ENCODE results near the gene CACFD1.
A peak's percentile ranks its signal among the peaks of the same experiment; 100 is the strongest.

The CACFD1 gene

DNA sequence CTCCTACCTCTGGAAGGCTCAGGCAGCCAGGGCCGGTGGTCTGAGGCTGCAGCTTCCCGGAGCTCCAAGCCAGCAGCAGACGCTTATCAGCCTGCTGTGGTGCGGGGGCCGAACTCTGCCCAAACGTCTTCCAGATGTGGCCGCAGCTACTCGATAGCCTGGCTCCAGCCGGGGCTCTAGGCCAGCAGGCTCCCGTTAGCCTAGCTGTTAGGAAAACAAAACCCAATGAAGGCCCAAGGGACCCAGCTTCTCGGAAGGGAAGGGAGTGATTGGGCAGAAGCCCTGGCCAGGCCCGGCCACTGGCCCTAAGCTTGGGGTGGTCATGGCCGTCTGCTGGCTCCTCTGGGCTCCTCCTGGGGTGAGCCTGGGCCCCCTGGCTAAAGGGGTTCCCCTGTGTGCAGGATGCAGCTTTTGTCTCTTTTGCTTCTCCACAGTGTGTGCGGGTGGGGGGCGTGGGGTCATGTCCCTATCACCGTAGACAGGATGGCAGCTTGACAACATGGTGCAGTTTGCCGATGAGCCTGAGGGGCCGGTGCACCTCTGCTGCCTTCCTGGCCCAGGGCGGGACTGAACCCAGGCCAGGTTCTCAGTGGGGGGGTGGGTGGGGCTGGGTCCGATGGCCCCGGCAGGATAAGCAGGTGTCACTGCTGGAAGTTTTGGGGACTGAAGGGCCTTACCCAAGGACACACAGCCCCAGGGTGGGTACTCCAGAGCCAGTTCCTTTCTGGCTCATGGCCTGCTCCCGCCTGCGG lies 46.3 kb downstream of the CACFD1 start:
- DNase-seq, result no peak

- DNase-seq, result no peak
Observed at GRCh38 chr9:133506653-133507038, 46.9 kb downstream of the CACFD1 start.

- DNase-seq, result no peak
Observed at GRCh38 chr9:133507246-133507965, 47.6 kb downstream of the CACFD1 start.

GRCh38 chr9:133508046-133508445 lies 48.3 kb downstream of the CACFD1 start:
- no peak for DNase-seq

- DNase-seq, result peak in 1 of 2 experiments; percentile 8
Observed at GRCh38 chr9:133509179-133510083, 49.7 kb downstream of the CACFD1 start.

GRCh38 chr9:133510926-133511505 lies 51.2 kb downstream of the CACFD1 start:
- no peak for DNase-seq

DNA sequence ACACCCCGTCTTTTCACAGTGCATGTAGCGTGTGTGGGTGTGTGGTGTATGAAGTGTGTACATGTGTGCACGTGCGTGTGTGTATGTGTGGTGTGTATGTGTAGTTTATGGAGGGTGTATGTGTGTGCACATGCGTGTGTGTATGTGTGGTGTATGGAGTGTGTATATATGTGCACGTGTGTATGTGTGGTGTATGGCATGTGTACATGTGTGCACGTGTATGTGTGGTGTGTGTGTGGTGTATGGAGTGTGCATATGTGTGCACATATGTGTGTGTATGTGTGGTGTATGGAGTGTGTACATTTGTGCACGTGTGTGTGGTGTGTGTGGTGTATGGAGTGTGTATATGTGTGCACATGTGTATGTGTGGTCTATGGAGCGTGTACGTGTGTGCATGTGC lies 51.8 kb downstream of the CACFD1 start:
- no peak for DNase-seq

- no peak for DNase-seq
Observed at GRCh38 chr9:133512253-133513213, 52.8 kb downstream of the CACFD1 start.

- DNase-seq, result no peak
Observed at GRCh38 chr9:133513214-133514100, 53.7 kb downstream of the CACFD1 start.

DNA sequence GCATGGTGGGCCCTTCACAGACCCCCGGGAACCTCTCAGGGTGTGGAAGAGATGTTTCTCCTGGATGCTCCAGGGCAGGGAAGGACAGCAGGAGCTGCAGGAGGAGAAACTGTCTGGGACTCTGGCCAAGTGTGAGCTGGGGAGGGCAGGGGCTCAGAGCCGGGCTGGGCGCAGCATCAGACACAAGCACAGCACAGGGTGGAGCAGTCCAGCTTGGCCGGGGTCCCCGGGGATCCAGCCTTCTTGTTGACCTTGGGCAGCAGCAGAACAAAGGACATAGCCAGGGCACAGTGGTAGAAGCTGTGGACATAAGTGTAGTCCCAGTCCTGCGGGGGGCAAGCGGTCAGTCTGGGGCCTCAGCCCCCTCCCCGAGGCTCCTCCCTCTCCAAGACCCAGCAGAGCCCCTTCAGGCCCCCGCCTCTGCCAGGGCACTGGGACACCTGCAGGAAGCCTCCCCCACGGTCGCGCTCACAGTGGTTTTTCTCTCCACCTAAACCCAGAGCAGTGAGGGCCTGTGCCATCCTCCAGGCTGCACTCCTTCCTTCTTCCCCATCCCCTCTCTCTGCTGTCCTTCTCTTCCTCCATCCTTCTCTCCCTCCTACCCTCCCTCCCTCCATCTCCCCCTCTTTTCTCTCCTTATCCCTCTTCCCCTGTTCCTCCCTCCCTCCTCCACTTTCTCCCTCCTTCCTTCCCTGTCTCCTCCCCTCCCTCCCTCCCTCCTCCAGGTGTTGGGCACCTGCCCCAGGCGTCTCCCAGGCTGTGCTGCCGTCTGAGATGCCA lies 54.9 kb downstream of the CACFD1 start:
- no peak for DNase-seq

GRCh38 chr9:133515240-133515610 lies 55.4 kb downstream of the CACFD1 start:
- no peak for DNase-seq

DNA sequence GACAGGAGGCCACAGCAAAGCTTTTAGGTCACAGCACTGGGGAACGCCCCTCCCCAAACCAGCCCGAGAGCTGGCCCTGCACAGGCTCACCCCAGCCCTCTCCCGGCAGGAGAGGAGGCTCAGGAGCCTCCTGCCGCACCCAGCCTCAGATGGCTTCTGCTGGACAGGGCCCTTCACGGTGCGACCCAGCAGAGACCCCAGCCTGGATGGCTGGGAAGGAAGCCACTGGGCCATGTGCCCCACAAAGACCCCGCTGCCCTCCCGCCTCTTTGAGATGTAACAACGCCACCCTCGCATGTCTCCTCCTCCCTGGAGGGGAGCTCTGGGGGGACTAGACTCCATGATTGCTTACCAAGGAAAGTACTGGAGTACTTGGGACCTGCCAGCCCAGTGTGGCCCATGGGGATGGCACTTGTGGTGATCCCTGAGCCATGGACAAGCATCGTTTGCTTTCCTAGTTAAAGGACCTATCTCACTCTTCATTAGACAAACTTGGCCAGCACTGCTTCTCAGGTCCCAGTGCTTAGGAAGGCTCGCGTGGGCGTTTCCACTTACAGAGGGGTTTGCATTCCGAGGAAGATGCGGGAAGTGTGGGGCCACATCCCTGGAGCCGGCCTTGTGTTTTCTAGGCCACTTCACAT lies 56.0 kb downstream of the CACFD1 start:
- DNase-seq, result no peak

DNA sequence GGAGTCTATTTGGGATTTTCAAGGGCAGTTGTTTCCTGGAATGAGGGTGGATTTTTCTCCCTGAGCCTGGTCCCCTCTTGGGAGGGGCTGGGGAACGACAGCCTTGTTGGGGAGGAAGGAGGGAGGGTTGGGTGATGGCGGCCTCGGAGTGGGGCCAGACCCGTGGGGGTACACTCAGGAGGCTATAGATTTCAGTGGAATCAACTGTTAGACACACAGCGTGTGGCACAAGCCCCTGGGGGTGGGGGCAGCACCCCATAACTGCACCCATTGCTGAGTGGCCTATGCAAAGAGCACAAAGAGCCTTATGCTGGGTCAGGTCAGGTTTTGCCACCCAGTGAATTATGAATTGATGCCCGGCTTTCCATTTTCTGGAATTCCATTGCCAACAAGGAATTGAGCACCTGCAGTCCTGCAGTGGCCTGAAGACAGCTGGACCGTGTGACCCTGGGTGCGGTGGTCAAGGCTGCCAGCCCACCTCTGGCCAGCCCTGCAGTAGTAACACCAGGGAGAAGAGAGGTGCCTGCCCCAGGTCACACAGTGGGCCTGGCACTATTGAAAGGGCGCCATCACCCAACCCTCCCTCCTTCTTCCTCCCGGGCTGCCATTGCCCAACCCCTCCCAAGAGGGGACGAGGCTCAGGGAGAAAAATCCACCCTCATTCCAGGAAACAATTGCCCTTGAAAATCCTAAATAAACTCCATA lies 56.6 kb downstream of the CACFD1 start:
- no peak for DNase-seq

GRCh38 chr9:133516961-133517350 lies 57.2 kb downstream of the CACFD1 start:
- DNase-seq, result no peak

GRCh38 chr9:133517711-133518110 lies 57.9 kb downstream of the CACFD1 start:
- DNase-seq, result no peak

GRCh38 chr9:133518200-133518599 lies 58.4 kb downstream of the CACFD1 start:
- DNase-seq, result no peak

GRCh38 chr9:133518706-133519449 lies 59.1 kb downstream of the CACFD1 start:
- DNase-seq, result no peak

- DNase-seq, result no peak
Observed at GRCh38 chr9:133519693-133520092, 59.9 kb downstream of the CACFD1 start.

Data from NCI-H187 (cell line).